ENCODE data around the gene TNFRSF19.

GRCh38 chr13:23722726-23723453, 152.7 kb downstream of the TNFRSF19 start:
- TF ChIP-seq POLR2AphosphoS5 (IDR thresholded peaks at IDR 0.05) (no peak), CTCF (IDR thresholded peaks at IDR 0.05) (no peak), POLR2A (IDR thresholded peaks at IDR 0.05) (no peak)
